Measurements from ENCODE around the gene CRABP1. TPM values are rescaled to one million over a fixed set of nuclear protein-coding genes. Genes with fewer than 3 reads are reported as not detected.

Gene CRABP1
- total RNA-seq, 1 donor from 2014 or later: 320 TPM

DNA sequence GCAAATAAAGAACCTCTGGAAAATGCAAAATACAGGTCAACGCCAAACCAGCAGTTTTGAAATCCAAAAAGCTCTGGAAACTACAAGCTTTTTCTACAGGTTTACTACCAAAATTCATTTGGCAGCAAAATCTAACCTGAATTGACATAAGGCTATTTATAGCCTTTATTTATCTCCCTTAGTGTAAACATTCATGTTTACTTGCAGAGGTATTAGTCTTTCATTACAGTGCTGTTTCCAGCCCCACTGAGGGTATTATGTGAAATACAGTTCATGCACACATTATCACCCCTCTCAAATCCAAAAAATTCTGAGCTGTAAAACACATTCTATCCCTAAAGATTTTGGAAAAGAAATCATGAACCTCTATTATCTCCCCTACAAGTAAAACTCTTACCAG lies 47.9 kb upstream of the CRABP1 start:
- Histone ChIP-seq H3K27me3 (no peaks in the 10 kb centered on the region), H3K27ac (no peak overlapping the region), H3K4me1 (no peaks in the 10 kb centered on the region), H3K36me3 (no peaks in the 10 kb centered on the region), H3K4me2 (no peak overlapping the region), H2AFZ (replicated peaks) (no peak overlapping the region), H4K20me1 (ENCODE audit: low read depth) (no peaks in the 10 kb centered on the region), H3K9ac (peak overlapping the region; percentile 27), H3K79me2 (ENCODE audit: low read depth) (peaks cover 5% of the 10 kb centered on the region), H3F3A (ENCODE audit: low read depth) (no peaks in the 10 kb centered on the region), H3K4me3 (no peak overlapping the region), H3K9me3 (ENCODE audit: low read depth) (no peaks in the 10 kb centered on the region)
- Mint-ChIP-seq H3K9me3 (no peaks in the 10 kb centered on the region), H3K4me3 (no peak overlapping the region), H3K27ac (no peak overlapping the region), H3K4me1 (no peaks in the 10 kb centered on the region), H3K27me3 (ENCODE audit: insufficient read depth, low read depth) (no peaks in the 10 kb centered on the region), H3K36me3 (peaks cover 1% of the 10 kb centered on the region)
- TF ChIP-seq EZH2 (IDR thresholded peaks at IDR 0.05): no peak
- no peak for TF ChIP-seq EZH2phosphoT487 (IDR thresholded peaks at IDR 0.05)
- TF ChIP-seq, protein P1, sequence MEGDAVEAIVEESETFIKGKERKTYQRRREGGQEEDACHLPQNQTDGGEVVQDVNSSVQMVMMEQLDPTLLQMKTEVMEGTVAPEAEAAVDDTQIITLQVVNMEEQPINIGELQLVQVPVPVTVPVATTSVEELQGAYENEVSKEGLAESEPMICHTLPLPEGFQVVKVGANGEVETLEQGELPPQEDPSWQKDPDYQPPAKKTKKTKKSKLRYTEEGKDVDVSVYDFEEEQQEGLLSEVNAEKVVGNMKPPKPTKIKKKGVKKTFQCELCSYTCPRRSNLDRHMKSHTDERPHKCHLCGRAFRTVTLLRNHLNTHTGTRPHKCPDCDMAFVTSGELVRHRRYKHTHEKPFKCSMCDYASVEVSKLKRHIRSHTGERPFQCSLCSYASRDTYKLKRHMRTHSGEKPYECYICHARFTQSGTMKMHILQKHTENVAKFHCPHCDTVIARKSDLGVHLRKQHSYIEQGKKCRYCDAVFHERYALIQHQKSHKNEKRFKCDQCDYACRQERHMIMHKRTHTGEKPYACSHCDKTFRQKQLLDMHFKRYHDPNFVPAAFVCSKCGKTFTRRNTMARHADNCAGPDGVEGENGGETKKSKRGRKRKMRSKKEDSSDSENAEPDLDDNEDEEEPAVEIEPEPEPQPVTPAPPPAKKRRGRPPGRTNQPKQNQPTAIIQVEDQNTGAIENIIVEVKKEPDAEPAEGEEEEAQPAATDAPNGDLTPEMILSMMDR (IDR thresholded peaks at IDR 0.05): no peak
- DNase-seq (ENCODE audit: low spot score): no peak

DNA sequence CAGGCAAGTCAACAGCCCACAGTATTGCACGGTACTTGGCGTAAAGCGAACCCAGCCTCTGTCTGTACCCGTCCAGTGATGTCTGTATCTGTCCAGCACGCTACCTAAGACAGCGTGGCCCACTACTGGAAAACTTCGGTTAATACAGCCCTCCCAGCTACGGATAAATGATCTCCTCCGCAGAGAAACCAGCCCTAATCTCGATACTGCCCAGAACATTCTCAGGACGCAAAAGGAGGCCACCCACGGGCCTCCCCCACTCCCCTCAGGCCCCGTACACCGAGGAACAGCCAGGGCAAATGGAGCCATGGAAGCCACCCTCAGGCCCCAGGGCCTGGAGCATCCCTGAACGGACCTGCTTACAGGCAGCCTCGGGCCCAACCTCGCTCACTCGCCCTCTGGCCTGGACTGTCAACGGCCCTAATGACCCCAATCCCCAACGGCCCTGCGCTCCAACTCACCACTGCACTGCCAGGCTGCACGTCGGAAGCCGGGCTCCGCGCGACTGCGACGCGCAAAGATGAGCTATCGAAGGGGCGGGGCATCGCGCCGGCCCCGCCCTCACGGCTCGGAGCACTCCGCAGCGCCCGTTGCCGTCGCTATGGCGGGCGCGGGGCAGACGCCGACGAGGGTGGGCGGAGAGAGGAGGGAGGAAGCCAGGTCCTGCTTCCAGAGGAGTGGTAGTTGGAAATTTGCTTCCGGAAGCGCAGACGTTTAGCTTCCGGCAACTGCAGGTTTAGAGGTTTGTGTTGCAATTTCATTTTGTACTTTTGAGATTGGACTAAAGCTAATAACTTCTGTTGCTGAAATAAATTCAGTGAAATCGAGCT lies 40.8 kb upstream of the CRABP1 start, which contains the start of gene SKIC8:
Gene SKIC8 (minus strand): TSS at position 509 of the 830 bp plus-strand sequence. CDS start 3,923 bp downstream, outside the sequence.
- peaks cover 2% of the 10 kb centered on the region for H3K27me3 Mint-ChIP-seq (ENCODE audit: insufficient read depth, low read depth)
- H3K4me3 ChIP-seq: peak within 1 kb of the TSS; percentile 90
- H3K4me1 Mint-ChIP-seq: peaks cover 8% of the 10 kb centered on the region
- peaks cover 22% of the 10 kb centered on the region for H3K27me3 ChIP-seq
- H3K4me2 ChIP-seq: peak within 1 kb of the TSS; percentile 75
- no peaks in the 10 kb centered on the region for H3K9me3 Mint-ChIP-seq
- no peaks in the 10 kb centered on the region for H3K36me3 ChIP-seq
- H3K79me2 ChIP-seq (ENCODE audit: low read depth): peaks cover 23% of the 10 kb centered on the region
- H3K9me3 ChIP-seq (ENCODE audit: low read depth): no peaks in the 10 kb centered on the region
- no peaks in the 10 kb centered on the region for H4K20me1 ChIP-seq (ENCODE audit: low read depth)
- peak within 1 kb of the TSS; percentile 91 for H3K27ac Mint-ChIP-seq
- H3F3A ChIP-seq (ENCODE audit: low read depth): peaks cover 15% of the 10 kb centered on the region
- H3K27ac ChIP-seq: no peak within 1 kb of the TSS
- peak; percentile 98 for DNase-seq (ENCODE audit: low spot score)
- peak within 1 kb of the TSS; percentile 63 for H2AFZ ChIP-seq (replicated peaks)
- peak within 1 kb of the TSS; percentile 94 for H3K4me3 Mint-ChIP-seq
- peaks cover 7% of the 10 kb centered on the region for H3K4me1 ChIP-seq
- TF ChIP-seq EZH2phosphoT487 (IDR thresholded peaks at IDR 0.05): no peak
- no peaks in the 10 kb centered on the region for H3K36me3 Mint-ChIP-seq
- H3K9ac ChIP-seq: peak within 1 kb of the TSS; percentile 85

DNA sequence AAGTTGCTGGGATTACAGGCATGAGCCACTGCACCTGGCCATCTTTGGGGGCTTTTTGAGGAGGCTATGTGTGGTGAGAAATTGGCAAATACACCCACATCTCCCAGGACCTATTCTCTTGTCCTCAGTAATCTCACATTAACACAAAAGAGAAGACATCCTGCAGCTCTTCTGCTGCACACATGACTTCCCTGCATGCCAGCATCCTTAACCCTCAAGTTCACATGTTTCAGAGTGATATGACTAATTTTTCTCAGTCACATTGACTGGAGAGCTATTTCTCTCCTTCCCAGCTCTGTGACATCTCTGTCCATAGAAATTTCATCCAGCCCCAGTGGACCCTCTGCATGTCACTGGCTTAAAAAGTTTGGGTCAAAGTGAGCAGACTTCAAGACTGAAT lies 38.8 kb upstream of the CRABP1 start:
- no peaks in the 10 kb centered on the region for H3K36me3 Mint-ChIP-seq
- Histone ChIP-seq H3K9ac (no peak overlapping the region), H3K4me1 (peaks cover 8% of the 10 kb centered on the region)

More for the DNA sequence above, 38.8 kb upstream of the CRABP1 start:
- H3K27me3 Mint-ChIP-seq (ENCODE audit: insufficient read depth, low read depth): peaks cover 2% of the 10 kb centered on the region
- H3K4me3 Mint-ChIP-seq: no peak overlapping the region
- Histone ChIP-seq H3K4me2 (no peak overlapping the region), H3K9me3 (ENCODE audit: low read depth) (no peaks in the 10 kb centered on the region), H4K20me1 (ENCODE audit: low read depth) (no peaks in the 10 kb centered on the region), H3F3A (ENCODE audit: low read depth) (peaks cover 21% of the 10 kb centered on the region), H3K36me3 (no peaks in the 10 kb centered on the region), H2AFZ (replicated peaks) (no peak overlapping the region), H3K27ac (no peak overlapping the region), H3K79me2 (ENCODE audit: low read depth) (peaks cover 23% of the 10 kb centered on the region), H3K27me3 (peaks cover 22% of the 10 kb centered on the region), H3K4me3 (no peak overlapping the region)
- H3K4me1 Mint-ChIP-seq: peaks cover 19% of the 10 kb centered on the region
- no peaks in the 10 kb centered on the region for H3K9me3 Mint-ChIP-seq
- TF ChIP-seq, protein P1 (IDR thresholded peaks at IDR 0.05): no peak
- TF ChIP-seq EZH2phosphoT487 (IDR thresholded peaks at IDR 0.05) (no peak), EZH2 (IDR thresholded peaks at IDR 0.05) (no peak)
- no peak overlapping the region for H3K27ac Mint-ChIP-seq
- DNase-seq (ENCODE audit: low spot score): no peak
